Measurements from ENCODE around the gene LCE5A. TPM values are rescaled to one million over a fixed set of nuclear protein-coding genes. Genes with fewer than 3 reads are reported as not detected.

The LCE5A gene
- total RNA-seq, 1 donor from 2014 or later, result not detected

DNA sequence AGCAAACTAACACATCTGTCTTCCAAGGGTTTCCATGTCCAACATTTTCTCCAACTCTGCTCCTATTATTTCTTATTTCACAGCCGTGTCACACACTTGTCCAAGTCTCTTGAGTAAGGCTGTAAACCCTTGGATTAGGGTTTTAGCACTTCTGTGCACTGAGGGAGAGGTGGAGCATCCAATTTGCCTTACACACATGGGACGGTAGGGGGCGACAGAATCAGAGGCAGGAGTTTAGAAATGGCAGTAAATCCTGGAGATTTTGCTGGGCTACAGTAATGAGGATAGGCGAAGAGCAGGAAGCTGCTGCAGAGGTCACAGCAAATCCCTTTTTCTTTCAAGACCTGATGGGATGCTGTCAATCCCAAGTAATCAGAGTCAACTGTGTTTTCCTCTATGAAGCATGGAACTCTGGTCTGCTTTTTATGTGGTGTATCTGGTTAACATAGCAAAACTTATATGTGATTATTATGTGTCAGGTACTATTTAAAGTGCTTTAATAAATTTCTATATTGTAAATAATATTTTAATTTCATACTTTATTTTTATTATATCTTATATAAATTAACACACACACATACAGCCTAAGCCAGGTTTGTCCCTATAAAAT lies 15.4 kb upstream of the LCE5A start:
- ATAC-seq (peak; percentile 51), DNase-seq (no peak)
- no peaks in the 10 kb centered on the region for H3K4me1 ChIP-seq
- no peaks in the 10 kb centered on the region for H3K9me3 ChIP-seq
- intact Hi-C loops (cut with DNase I), result no loop called here
- H3K36me3 ChIP-seq, result no peaks in the 10 kb centered on the region
- H3K27me3 ChIP-seq, result no peaks in the 10 kb centered on the region
- no peak overlapping the region for H3K4me3 ChIP-seq
- no peak overlapping the region for H3K27ac ChIP-seq
- TF ChIP-seq, protein P1, sequence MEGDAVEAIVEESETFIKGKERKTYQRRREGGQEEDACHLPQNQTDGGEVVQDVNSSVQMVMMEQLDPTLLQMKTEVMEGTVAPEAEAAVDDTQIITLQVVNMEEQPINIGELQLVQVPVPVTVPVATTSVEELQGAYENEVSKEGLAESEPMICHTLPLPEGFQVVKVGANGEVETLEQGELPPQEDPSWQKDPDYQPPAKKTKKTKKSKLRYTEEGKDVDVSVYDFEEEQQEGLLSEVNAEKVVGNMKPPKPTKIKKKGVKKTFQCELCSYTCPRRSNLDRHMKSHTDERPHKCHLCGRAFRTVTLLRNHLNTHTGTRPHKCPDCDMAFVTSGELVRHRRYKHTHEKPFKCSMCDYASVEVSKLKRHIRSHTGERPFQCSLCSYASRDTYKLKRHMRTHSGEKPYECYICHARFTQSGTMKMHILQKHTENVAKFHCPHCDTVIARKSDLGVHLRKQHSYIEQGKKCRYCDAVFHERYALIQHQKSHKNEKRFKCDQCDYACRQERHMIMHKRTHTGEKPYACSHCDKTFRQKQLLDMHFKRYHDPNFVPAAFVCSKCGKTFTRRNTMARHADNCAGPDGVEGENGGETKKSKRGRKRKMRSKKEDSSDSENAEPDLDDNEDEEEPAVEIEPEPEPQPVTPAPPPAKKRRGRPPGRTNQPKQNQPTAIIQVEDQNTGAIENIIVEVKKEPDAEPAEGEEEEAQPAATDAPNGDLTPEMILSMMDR (IDR thresholded peaks at IDR 0.05), result peak; percentile 48

DNA sequence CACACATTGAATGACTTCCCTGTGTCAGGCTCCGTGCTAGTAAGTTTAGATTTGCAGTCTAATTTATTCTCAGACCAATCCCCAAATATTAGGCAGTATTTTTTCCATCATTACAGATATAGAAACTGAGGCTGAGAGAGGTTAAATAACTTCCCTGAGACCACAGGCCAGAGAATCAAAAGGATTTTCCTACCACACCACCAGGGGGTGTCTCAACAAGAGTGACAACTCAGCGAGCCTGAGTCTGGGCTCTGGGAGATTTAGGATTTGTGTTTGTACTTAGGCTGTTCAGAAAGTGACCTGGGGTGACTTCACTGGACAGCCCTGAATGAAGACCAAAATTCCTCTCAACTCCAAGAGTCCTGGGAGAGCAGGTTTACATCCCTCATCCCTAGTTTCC lies 13.3 kb upstream of the LCE5A start:
- no peaks in the 10 kb centered on the region for H3K9me3 ChIP-seq
- no peak overlapping the region for H3K27ac ChIP-seq
- ATAC-seq (no peak), DNase-seq (no peak)
- H3K36me3 ChIP-seq, result no peaks in the 10 kb centered on the region
- TF ChIP-seq, protein P1 (IDR thresholded peaks at IDR 0.05), result peak; percentile 7
- no peaks in the 10 kb centered on the region for H3K4me1 ChIP-seq
- H3K27me3 ChIP-seq, result no peaks in the 10 kb centered on the region
- intact Hi-C loops (cut with DNase I), result no loop called here
- H3K4me3 ChIP-seq, result no peak overlapping the region

DNA sequence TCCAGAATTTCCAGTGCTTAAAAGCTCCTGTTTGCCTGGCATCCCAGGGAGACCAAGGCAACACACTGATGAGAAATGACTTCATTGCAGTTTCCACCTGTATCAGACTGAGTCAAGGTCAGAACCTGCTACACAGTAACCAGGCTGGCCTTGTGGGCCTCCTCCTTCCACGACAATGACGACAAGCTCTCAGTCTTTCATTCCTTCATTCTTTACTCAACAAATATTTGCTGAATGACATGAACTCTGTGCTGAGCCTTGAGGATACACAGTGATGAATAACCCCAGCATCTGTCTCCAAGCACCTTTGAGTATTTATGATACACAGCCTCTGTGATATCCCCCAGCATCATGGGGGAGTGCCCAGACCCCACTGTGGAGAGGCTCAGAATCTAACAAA lies 8.9 kb upstream of the LCE5A start:
- Histone ChIP-seq H3K27me3 (peaks cover 6% of the 10 kb centered on the region), H3K4me1 (no peaks in the 10 kb centered on the region), H3K36me3 (no peaks in the 10 kb centered on the region), H3K27ac (no peak overlapping the region), H3K4me3 (no peak overlapping the region), H3K9me3 (no peaks in the 10 kb centered on the region)
- intact Hi-C loops (cut with DNase I), result no loop called here
- TF ChIP-seq, protein P1 (IDR thresholded peaks at IDR 0.05), result no peak
- ATAC-seq, result no peak
- DNase-seq, result no peak

DNA sequence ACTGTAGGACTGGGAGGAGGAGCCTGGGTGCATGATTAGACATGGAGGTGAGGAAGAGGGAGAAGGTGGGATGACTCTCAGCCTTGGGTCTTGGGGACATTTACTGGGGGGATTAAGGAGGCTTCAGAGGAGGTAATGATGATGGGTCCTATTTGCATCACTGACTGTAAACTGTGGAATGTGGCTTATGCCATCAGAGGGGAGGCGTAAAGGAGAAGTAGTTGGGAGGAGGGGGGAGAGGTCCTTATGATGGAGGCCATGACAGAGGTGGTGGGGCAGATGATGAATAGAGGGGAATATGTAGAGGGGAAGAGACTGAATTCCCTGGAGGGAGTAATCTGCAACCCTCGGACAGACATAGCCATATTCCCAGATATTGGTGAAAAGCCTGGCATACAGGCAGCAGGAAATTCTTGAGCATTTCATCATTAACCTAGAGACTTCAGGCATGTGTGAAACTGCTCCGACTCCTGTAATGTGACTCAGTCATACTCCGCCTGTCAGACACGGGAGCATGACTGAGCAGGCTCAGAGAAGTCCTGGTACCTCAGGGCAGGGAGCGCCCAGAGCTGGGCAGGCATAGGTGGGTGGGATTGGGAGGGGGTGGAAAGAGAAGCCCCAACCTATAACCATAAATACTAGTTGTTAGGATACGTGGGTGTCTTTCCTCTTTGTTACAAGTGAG lies 8.0 kb upstream of the LCE5A start:
- Histone ChIP-seq H3K27ac (no peak overlapping the region), H3K27me3 (peaks cover 6% of the 10 kb centered on the region), H3K4me1 (no peaks in the 10 kb centered on the region), H3K36me3 (no peaks in the 10 kb centered on the region), H3K4me3 (no peak overlapping the region), H3K9me3 (no peaks in the 10 kb centered on the region)
- intact Hi-C loops (cut with DNase I), result no loop called here
- ATAC-seq (no peak), DNase-seq (no peak)
- TF ChIP-seq, protein P1 (IDR thresholded peaks at IDR 0.05), result no peak

DNA sequence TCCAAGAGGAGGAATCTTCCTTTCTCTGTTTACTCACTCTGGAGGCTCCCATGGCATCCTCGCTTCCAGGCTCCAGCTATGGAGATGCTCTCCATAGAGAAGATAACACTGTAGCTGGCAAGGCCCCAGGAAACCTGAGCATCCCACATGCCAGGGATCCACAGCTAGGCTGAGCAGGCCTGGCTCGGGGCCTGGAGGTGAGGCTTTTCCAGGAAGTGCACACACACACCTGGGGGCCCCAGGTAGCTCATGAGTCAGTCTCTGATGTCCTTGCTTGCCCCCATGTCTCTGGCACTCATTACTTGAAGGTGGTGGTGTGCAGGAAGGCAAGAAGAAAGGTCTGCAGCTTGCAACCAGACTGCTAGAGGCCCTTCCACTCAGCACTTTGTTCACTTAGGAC lies 5.5 kb upstream of the LCE5A start:
- intact Hi-C loops (cut with DNase I), result no loop called here
- H3K9me3 ChIP-seq, result no peaks in the 10 kb centered on the region
- TF ChIP-seq, protein P1 (IDR thresholded peaks at IDR 0.05), result no peak

More for the DNA sequence above, 5.5 kb upstream of the LCE5A start:
- Histone ChIP-seq H3K36me3 (no peaks in the 10 kb centered on the region), H3K27ac (no peak overlapping the region), H3K4me3 (no peak overlapping the region), H3K4me1 (no peaks in the 10 kb centered on the region), H3K27me3 (peaks cover 6% of the 10 kb centered on the region)
- ATAC-seq (no peak), DNase-seq (no peak)
